Subcutaneous abdominal adipose tissue (tissue), 5 donors: ENCODE data around the gene LASP1.
A peak's percentile ranks its signal among the peaks of the same experiment; 100 is the strongest.

Experiments used
- H3K27ac ChIP-seq: one replicate; pipeline ENCODE4 v1.7.0; 2013; ENCODE audit warnings: low read depth, mild to moderate bottlenecking, inconsistent platforms, low read length, moderate library complexity
- H3K27me3 ChIP-seq, 5 donors: one replicate each; pipeline ENCODE4 v1.7.0; 2013; ENCODE audit warnings: low read length in 5 of 5, inconsistent platforms in 1 of 5; ENCODE audit not compliant: control insufficient read depth in 5 of 5, insufficient read depth in 4 of 5
- H3K36me3 ChIP-seq, 5 donors: one replicate each; pipeline ENCODE4 v1.7.0; 2013; ENCODE audit warnings: low read length in 5 of 5; ENCODE audit not compliant: control insufficient read depth in 5 of 5, insufficient read depth in 5 of 5
- H3K4me1 ChIP-seq, 5 donors: one replicate each; pipeline ENCODE4 v1.7.0; 2013; ENCODE audit warnings: low read length in 5 of 5, mild to moderate bottlenecking in 3 of 5, moderate library complexity in 1 of 5; ENCODE audit not compliant: control insufficient read depth in 5 of 5, insufficient read depth in 5 of 5
- H3K4me3 ChIP-seq, 5 donors: one replicate each; pipeline ENCODE4 v1.7.0; 2013; ENCODE audit warnings: low read length in 5 of 5, low read depth in 1 of 5
- H3K9ac ChIP-seq, 5 donors: one replicate each; pipeline ENCODE4 v1.7.0; 2013; ENCODE audit warnings: low read length in 5 of 5, mild to moderate bottlenecking in 4 of 5, moderate library complexity in 3 of 5
- H3K9me3 ChIP-seq, 5 donors: one replicate each; pipeline ENCODE4 v1.7.0; 2013; ENCODE audit warnings: low read length in 5 of 5; ENCODE audit not compliant: control insufficient read depth in 5 of 5
- donor health status: healthy.
- donor health status: healthy.
- donor health status: healthy.
- donor health status: healthy.
- donor health status: healthy.

LASP1 gene

DNA sequence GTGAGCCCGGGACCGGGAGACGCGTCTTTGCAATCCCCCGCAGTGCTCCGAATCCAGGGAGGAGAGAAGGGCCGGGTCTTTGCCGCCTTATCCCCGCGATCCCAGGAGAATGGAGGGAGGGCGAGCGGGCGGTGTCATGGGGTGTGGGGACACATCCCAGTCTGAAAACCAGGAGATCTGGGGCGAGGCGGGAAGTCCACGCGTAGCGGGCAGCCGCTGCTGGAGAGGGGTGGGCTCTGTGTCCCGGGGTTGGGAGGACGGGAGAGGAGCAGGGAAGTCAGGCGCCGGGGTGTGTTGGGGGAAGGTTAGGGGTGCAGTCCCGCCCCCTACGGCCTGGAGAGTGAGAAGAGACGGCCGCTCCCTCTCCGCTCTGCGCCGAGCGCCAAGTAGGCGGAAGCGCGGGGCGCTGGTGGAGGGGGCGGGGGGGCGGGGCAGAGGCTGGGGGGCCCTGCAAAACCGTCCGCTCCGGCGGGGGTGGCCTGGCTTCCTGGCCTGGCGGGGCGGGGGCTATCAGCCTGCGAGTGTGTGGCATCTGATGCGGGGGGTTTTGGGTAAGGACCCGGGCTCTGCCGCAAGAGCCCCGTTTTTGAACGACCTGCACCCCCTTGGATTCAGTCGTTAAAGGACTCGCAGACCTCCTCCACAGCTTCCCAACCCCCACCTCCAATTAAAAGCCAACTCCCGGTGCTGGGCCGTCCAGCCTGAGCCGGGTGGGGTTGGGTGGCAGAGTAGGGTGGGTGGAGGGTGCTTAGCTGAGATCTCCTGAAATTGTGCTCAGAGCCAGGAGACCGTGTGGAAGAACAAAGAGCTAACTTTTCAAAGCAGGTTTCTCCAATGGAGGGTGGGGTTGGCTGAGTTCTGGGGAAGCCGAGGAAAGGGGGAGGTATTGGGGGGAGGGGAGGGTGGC lies 654 bp downstream of the LASP1 start:
- H3K27me3 ChIP-seq = no peaks in the 10 kb centered on the region
- peak overlapping the region; percentile 87 to 99 (median 90) for H3K9ac ChIP-seq
- H3K4me3 ChIP-seq = peak overlapping the region; percentile 89 to 100 (median 95)
- peaks cover 0 to 15% (median 5%) of the 10 kb centered on the region in 5 donors for H3K36me3 ChIP-seq
- no peaks in the 10 kb centered on the region for H3K9me3 ChIP-seq
- H3K27ac ChIP-seq = peak overlapping the region; percentile 98
- H3K4me1 ChIP-seq = peaks cover 17 to 67% (median 62%) of the 10 kb centered on the region in 5 donors

GRCh38 chr17:38871247-38872015 lies 1.6 kb downstream of the LASP1 start:
- peak overlapping the region; percentile 56 to 94 (median 87) for H3K9ac ChIP-seq
- peaks cover 17 to 71% (median 66%) of the 10 kb centered on the region in 5 donors for H3K4me1 ChIP-seq
- no peaks in the 10 kb centered on the region for H3K9me3 ChIP-seq
- H3K36me3 ChIP-seq = peaks cover 0 to 15% (median 5%) of the 10 kb centered on the region in 5 donors
- peak overlapping the region; percentile 98 for H3K27ac ChIP-seq
- no peaks in the 10 kb centered on the region for H3K27me3 ChIP-seq
- peak overlapping the region; percentile 76 to 100 (median 91) for H3K4me3 ChIP-seq

- Histone ChIP-seq H3K9me3 (no peaks in the 10 kb centered on the region), H3K4me1 (peaks cover 17 to 75% (median 70%) of the 10 kb centered on the region in 5 donors), H3K27me3 (no peaks in the 10 kb centered on the region), H3K36me3 (peaks cover 0 to 18% (median 7%) of the 10 kb centered on the region in 5 donors), H3K9ac (peak overlapping the region; percentile 56 to 94 (median 75)), H3K27ac (peak overlapping the region; percentile 98), H3K4me3 (peak overlapping the region; percentile 76 to 100 (median 91))
These were observed 2.2 kb downstream of the LASP1 start for GRCh38 chr17:38872027-38872511.

GRCh38 chr17:38872671-38873385 lies 3.0 kb downstream of the LASP1 start:
- H3K9ac ChIP-seq = peak overlapping the region; percentile 56 to 94 (median 75)
- peak overlapping the region; percentile 76 to 100 (median 91) for H3K4me3 ChIP-seq

GRCh38 chr17:38873640-38874380 lies 4.0 kb downstream of the LASP1 start:
- peak overlapping the region in 4 of 5 donors; percentile 37 to 73 (median 58) for H3K9ac ChIP-seq
- no peaks in the 10 kb centered on the region for H3K9me3 ChIP-seq
- H3K36me3 ChIP-seq = peaks cover 0 to 32% (median 17%) of the 10 kb centered on the region in 5 donors
- H3K4me3 ChIP-seq = peak overlapping the region in 4 of 5 donors; percentile 16 to 55 (median 34)
- no peaks in the 10 kb centered on the region for H3K27me3 ChIP-seq
- H3K4me1 ChIP-seq = peaks cover 22 to 80% (median 73%) of the 10 kb centered on the region in 5 donors
- H3K27ac ChIP-seq = peak overlapping the region; percentile 98

More at GRCh38 chr17:38872671-38873385, 3.0 kb downstream of the LASP1 start:
- Histone ChIP-seq H3K27me3 (no peaks in the 10 kb centered on the region), H3K36me3 (peaks cover 0 to 22% (median 8%) of the 10 kb centered on the region in 5 donors), H3K9me3 (no peaks in the 10 kb centered on the region), H3K27ac (peak overlapping the region; percentile 98), H3K4me1 (peaks cover 19 to 80% (median 75%) of the 10 kb centered on the region in 5 donors)

GRCh38 chr17:38874505-38875400 lies 4.9 kb downstream of the LASP1 start:
- Histone ChIP-seq H3K9ac (peak overlapping the region; percentile 37 to 73 (median 59)), H3K4me3 (peak overlapping the region in 4 of 5 donors; percentile 28 to 55 (median 38)), H3K9me3 (no peaks in the 10 kb centered on the region), H3K4me1 (peaks cover 25 to 82% (median 78%) of the 10 kb centered on the region in 5 donors), H3K27me3 (no peaks in the 10 kb centered on the region), H3K27ac (peak overlapping the region; percentile 98), H3K36me3 (peaks cover 0 to 39% (median 21%) of the 10 kb centered on the region in 5 donors)

GRCh38 chr17:38875477-38876075 lies 5.7 kb downstream of the LASP1 start:
- H3K4me3 ChIP-seq = peak overlapping the region in 2 of 5 donors; percentile 12 to 55
- H3K9me3 ChIP-seq = no peaks in the 10 kb centered on the region
- peak overlapping the region in 4 of 5 donors; percentile 1 to 73 (median 64) for H3K9ac ChIP-seq
- peaks cover 0 to 44% (median 22%) of the 10 kb centered on the region in 5 donors for H3K36me3 ChIP-seq
- H3K27ac ChIP-seq = peak overlapping the region; percentile 98
- peaks cover 32 to 91% (median 86%) of the 10 kb centered on the region in 5 donors for H3K4me1 ChIP-seq
- no peaks in the 10 kb centered on the region for H3K27me3 ChIP-seq
